Femur (tissue), 1 donor: Measurements from ENCODE around the gene RHBDD2.
"Not testable (repeated sequence)": the region's sequence is repeated elsewhere in the genome, so short reads cannot be mapped to it uniquely, and the experiment has no call there.

Experiments used
- DNase-seq: peaks from one replicate; pipeline ENCODE4 v3.0.0-alpha.2; 2017

Gene RHBDD2

GRCh38 chr7:75878769-75879611, at the start of gene RHBDD2:
TSS of gene RHBDD2 (plus strand) at chr7:75879034. CDS start at chr7:75879083, 49 bp downstream.
- DNase-seq = peak; percentile 98

DNA sequence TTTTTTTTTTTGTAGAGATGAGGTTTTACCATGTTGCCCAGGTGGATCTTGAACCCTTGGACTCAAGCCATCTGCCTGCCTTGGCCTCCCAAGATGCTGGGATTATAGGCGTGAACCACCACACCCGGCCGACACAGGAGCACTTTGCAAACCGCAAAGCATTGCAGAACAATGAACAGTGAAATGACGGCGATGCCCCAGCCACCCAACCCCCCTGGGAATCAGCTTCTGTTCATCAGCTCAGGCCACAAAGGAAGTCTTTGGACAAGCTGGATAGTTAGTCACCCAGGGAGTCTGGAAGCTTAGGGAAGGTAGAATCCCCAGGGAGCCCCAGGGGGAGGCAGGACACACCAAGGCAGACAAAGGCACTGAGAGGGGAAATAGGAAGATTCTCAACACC, 49.2 kb upstream of the RHBDD2 start:
- DNase-seq = not testable (repeated sequence)

DNA sequence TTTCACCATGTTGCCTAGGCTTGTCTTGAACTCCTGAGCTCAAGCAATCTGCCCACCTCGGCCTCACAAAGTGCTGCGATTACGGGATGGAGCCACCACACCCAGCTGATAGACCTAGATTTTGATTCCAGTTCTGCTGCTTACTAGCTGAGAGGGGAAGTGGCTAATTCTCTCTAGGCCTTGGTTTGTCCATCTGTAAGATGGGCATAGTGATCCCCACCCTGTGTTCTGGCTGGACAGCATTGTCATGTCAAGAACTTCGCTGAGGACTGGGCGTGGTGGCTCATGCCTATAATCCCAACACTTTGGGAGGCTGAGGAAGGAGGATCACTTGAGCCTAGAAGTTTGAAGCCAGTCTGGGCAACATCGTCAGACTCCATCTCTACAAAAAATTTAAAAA, 47.9 kb upstream of the RHBDD2 start:
- no peak for DNase-seq

DNA sequence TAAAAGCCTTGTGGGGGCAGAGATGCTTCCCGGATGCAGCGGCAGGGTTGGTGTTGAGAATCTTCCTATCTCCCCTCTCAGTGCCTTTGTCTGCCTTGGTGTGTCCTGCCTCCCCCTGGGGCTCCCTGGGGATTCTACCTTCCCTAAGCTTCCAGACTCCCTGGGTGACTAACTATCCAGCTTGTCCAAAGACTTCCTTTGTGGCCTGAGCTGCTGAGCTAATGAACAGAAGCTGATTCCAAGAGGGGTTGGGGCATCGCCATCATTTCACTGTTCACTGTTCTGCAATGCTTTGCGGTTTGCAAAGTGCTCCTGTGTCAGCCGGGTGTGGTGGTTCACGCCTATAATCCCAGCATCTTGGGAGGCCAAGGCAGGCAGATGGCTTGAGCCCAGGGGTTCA, 45.2 kb upstream of the RHBDD2 start:
- not testable (repeated sequence) for DNase-seq

GRCh38 chr7:75835688-75836285, 43.0 kb upstream of the RHBDD2 start:
- DNase-seq = no peak

GRCh38 chr7:75836798-75837197, 42.0 kb upstream of the RHBDD2 start:
- no peak for DNase-seq

- DNase-seq = not testable (repeated sequence)
Measured at GRCh38 chr7:75838281-75838930, 40.4 kb upstream of the RHBDD2 start.

- no peak for DNase-seq
Measured at GRCh38 chr7:75840029-75840428, 38.8 kb upstream of the RHBDD2 start.

DNA sequence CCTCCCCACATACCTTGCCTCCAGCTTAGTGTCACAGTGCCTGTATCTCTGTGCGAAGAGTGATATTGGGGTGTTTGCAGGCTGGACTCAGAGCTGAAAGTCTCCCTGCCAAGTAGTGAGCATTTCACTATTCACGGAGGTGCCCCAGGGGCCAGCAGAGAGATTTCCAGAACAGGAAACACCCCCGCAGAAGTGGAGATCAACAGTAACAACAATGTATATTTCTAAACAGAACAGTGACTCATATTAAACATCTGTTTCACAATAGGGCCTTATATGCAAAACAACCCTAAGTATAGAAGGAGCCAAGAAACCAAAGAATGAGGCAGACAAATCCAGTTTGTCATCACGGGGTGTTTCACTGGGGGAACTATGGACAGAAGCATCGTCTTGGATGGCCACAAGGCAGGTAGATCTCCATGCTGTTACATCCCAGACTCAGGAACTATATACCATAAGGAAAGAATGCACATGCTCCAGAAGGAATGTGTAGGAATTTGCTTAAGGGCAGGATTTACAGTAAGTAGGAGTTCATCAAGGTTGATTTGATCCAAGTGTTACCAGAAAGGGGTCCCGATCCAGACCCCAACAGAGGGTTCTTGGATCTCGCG, 35.9 kb upstream of the RHBDD2 start:
- peak; percentile 72 for DNase-seq

- DNase-seq = no peak
Measured at GRCh38 chr7:75843613-75844116, 35.2 kb upstream of the RHBDD2 start.

GRCh38 chr7:75844158-75844557, 34.7 kb upstream of the RHBDD2 start:
- DNase-seq = no peak

DNA sequence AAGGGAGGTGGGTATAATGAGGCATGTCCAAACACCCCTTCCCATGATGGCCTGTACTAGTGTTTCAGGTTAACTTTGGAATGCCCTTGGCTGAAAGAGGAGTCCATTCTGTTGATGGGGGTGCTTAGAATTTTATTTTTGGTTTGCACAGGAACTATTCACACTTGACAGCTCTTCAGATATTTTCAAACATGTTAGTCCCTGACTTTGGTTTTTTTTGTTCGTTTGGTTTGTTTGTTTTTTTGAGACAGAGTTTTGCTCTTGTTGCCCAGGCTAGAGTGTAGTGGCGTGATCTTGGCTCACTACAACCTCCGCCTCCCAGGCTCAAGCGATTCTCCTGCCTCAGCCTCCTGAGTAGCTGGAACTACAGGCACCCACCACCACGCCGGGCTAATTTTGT, 33.7 kb upstream of the RHBDD2 start:
- DNase-seq = not testable (repeated sequence)

- no peak for DNase-seq
Measured at GRCh38 chr7:75847707-75848106, 31.1 kb upstream of the RHBDD2 start.

DNA sequence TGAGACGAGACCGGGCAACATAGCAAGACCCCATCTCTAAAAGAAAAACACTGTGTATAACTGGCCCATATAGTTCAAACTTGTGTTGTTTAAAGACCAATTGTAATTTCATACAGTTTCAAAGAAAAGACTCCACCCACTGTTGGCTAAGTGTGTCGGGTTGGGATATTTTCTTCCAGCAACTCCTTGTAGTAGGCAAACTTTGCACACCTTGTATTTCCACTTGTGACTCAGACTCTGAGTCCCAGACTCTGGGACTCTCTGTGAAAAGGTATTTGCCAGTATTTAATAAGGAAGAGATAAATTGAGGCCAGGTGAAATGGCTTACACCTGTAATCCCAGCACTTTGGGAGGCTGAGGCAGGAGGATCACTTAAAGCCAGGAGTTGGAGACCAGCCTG, 29.3 kb upstream of the RHBDD2 start:
- no peak for DNase-seq

DNA sequence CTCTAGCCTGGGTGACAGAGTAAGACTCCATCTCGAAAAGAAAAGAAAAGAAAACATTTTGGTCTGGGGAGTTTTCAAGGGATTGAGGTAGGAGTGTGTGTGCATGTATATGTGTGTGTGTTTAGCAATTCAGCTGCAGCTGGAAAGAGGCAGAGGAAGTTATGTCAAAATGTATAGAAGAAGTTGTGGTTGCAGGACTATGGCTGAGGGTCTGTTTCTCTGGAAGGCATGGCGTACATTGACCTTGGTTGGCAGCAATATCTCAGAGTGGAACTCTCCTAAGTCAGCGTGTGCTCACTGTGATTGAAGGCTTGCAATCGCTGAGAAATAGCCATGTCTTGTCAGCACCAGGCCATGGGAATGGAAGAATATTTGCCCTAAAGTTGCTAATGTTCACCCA, 28.6 kb upstream of the RHBDD2 start:
- no peak for DNase-seq

- DNase-seq = no peak
Measured at GRCh38 chr7:75854233-75854632, 24.6 kb upstream of the RHBDD2 start.

DNA sequence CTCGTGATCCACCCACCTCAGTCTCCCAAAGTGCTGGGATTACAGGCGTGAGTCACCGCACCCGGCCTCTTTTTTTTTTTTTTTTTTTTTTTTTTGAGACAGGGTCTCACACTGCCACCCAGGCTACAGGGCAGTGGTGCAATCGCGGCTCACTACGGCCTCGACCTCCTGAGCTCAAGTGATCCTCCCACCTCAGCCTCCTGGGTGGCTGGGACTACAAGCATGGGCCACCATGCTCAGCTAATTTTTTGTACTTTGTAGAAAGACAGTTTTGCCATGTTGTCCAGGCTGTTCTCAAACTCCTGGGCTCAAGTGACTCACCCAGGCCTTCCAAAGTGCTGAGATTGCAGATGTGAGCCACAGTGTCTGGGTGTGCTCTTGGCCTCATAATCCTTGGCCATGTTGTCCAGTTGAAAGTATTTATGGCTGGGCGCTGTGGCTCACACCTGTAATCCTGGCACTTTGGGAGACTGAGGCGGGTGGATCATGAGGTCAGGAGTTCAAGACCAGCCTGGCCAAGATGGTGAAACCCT, 24.0 kb upstream of the RHBDD2 start:
- DNase-seq = not testable (repeated sequence)

DNA sequence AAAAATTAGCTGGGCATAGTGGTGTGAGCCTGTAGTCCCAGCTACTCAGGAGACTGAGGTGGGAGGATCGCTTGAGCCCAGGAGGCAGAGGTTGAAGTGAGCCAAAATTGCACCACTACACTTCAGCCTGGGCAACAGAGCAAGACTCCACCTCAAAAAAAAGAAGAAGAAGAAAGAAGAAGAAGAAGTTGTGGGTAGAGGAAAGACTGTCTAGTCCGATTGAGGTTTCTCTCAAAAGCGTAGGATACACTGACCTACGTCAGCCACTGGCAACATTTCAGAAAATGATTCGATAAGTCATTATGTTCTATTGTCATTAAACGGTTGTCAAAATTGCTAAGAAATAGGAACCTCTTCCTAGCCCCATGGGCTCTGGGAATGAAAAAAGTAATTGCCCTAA, 22.3 kb upstream of the RHBDD2 start:
- DNase-seq = no peak

DNA sequence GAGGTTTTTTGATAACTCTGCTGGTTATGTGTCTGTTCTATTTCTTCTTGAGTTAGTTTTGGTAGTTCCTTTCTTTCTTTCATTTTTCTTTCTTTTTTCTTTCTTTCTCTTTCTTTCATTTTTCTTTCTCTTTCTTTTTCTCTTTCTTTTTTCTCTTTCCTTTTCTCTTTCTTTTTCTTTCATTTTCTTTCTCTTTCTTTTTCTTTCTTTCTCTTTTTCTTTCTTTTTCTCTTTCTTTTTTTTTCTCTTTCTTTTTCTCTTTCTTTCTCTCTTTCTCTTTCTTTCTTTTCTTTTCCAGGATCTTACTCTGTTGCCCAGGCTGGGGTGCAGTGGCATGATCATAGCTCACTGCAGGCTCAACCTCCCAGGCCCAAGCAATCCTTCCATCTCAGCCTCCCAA, 20.4 kb upstream of the RHBDD2 start:
- no peak for DNase-seq

DNA sequence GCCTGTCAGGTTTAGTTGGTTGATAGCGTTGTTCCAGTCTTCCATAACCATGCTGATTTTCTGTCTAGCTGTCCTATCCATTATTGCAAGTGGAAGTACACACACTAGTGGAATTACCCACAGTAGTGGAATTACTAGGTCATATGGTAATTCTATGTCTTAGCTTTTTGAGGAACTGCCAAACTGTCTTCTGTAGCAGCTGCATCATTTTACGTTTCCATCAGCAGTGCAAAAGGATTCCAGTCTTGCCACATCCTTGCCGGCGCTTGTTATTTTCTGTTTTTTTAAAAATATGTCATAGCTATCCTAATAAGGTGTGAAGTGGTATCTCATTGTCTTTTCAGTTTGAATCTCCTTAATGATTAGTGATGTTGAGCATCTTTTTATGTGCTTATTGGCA, 17.2 kb upstream of the RHBDD2 start:
- no peak for DNase-seq

- not testable (repeated sequence) for DNase-seq
Measured at GRCh38 chr7:75864251-75864650, 14.6 kb upstream of the RHBDD2 start.

DNA sequence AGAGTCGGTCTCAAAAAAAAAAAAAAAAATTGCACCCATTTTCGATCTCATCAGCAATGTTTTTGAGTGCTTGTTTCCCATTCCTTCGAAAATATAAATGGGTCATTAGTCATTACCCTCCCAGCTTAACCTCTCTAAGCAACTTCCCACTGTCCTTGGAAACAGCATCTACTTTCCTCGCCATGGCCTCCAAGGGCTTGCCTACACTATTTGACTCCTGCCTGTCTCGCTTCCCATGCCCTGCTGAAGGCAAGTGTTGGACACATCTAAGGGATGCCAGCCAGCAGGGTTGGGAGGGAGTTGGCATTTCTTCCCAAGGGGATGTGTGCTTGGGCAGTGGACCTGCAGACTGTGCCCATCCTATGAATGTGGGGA, 12.7 kb upstream of the RHBDD2 start:
- no peak for DNase-seq
